NK-92 treated with Interleukin-12 subunit alpha and Interleukin-12 subunit beta, amount 100 ng/mL, for 24 hours (cell line): ENCODE data around the gene GRAMD1B.

Experiments used
- DNase-seq: peaks from one replicate; lab custom pipeline; 2025; lab: John Stamatoyannopoulos, UW

GRAMD1B gene

DNA sequence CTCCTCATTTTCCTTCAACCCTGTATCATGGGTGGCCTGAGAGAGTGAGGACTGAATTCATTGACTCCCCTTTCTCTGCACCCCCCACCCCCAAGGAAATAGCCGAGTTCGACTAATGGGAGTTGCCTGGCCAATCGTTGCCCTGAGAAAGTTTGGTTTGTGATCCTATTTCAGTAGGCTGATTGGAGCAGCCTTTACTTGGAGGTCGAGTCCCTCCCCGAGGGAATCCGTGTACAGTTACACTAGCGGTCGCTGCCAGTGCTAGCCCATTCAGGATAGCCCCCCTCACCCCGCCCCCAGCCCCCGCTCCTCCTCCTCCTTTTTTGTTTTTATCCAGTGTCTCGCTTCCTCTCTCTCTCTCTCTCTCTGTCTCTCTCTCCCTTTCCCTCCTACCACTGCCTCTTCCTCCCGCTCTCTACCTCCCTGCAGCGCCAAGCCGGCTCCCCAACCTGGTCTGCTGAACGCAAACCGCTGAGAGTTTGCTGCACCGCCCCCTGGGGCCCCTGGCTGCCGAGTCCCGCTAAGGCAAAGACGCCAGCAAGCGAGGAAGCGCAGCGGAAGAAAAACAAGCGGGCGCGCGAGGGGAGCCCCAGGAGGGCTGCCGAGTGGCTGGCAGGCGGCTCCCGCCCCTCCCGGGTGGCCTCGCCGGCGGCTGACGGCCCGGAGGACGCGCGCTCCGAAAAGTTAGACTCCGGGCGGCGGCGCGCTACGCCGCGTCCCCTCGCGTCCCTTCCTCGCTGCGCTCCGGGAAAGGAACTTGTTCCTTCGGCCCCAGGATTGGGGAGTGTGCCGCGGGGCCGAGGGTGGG lies at the start of gene GRAMD1B:
Gene GRAMD1B (plus strand): TSS at position 357 of the 808 bp plus-strand sequence. CDS start 524 bp downstream, outside the sequence.
- no peak for DNase-seq

DNA sequence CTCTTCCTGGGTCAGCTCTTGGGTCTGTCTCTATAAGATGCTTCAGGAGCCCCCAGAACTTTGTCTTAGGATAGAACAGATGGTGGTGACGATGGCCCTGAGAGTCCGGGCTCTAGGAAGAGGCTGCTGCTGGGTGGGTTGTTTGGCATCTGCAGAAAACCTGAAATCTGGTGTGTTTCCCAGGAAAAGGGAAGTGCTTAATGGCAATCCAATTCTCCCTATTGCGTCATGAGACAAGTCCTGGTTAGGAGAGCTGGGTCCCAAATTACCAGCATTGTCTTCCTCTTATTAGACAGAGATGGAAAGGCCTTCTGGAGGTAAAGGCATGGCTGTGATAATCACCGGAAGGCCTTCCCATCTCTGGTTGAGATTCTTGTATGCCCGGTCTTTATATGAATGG lies 48.9 kb upstream of the GRAMD1B start:
- DNase-seq = no peak

DNA sequence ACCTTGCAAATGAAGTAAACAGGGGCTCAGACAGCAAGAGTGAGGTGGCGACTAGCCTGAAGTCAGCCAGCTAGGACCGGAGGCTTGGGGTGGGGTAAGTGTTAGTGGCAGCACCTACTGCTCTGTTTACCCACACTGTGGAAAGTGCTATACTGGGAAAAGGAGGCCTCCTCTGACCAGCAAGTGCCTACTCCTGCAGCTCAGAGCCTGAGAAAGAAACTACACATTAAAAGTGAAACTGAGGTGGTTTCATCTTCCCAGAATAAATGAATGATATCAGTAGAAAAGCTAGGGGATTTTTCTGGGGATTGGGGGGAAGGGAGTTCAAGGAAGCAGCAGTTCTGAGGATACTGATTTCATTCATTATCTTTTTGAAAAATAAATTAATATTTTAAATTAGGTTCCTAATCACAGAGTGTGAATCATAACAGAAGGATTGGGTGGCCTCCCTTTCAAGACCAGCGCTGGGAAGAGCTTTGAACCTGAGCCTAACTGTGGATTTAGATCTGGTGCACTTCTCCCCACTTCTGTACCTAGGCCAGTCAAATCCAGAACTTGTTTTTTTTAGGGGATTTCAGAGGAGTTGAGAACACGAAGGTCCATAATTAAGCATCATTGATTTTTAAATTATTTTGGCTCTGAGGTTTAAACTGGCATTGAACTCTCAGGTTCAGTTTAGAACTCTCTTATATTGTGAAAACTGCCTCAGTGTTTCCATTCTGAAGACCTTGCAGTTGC lies 48.1 kb upstream of the GRAMD1B start:
- DNase-seq = no peak

DNA sequence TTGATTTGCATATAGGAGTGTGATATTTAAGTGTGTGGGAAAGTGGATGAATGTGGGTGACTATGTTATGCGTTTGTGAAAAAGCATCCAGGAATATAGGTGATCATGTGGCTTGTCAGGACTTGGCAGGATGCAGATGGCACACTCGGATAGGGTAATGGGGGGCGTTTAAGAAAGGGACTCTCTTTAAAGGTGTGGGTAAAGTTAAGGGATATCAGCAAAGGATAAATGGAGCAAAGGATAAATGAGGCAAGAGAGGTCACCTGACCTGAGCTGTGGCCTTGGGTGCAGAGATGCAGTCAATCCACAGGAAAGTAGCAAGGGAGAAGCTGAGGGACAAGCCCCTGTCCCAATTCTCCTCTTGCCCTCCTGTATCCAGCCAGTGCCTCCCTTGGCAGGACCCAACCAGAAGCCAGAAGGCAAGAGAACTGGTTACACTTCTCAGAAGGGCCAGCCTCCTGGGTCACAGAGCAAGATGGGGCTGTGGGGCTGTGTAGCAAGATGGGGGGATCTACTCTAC lies 47.5 kb upstream of the GRAMD1B start:
- DNase-seq = no peak

DNA sequence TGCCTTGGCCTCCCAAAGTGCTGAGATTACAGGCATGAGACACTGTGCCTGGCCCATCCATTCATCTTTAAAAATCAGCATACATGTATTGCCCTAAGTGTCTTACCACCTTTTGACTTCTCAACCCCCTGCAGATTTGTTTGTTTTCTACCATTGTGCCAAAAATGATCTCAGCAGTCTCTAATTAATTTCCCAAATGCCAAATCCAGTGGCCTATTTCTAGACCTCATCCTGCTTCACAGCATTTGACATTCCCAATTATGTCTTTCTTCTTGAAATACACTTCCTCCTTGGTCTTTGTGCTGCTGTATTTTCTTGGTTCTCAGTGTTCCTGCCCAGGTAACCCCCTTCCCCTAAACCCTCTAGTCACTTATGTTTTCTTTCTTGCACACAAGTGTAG lies 46.0 kb upstream of the GRAMD1B start:
- DNase-seq = no peak

DNA sequence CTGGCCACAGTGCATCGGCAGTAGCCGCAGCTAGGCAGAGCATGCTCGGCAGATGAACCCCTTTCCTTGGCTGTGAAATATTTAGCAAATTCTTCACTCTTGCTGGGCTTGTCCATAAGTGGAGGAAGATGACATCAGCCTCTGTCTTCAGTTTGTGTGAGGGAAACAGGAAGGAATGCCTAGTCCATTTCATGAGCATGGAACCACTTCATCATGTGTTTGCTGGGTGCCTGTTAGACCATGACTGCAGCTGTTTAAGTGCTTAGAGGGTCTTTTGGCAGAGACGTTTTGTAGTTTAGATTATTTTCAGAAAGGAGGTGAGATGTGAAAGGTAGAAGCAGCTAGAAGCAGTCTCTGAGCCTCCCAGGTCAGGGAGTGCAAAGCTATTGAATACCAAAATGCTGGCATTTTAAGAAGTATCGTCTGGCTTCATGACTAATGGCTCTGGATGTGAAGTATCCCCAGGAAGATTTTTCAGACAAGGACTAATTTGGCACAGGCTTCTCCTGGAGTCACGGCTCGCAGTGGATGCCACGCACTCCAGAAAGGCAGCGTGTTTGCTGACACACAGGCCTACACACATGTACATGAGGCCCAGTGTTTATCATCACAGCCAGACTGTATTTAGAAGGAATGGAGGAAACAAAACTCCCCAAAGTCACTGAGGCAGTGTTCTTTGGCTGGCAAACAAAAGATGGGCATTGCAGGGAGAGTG lies 43.1 kb upstream of the GRAMD1B start:
- no peak for DNase-seq

DNA sequence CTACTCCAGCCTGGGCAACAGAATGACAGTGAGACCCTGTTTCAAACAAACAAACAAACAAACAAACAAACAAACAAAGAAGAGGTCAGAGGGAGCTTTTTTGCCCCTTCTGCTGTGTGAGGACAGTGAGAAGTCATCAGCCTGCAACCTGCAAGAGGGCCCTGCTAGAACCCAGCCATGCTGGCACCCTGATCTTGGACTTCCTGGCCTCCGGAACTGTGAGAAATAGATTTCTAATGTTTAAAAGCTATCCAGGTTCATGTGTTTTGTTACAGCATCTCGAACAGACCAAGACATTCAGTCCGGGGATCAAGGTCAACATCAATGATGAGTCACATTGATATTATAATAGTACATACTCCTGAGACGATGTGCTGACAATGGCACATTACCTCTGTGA lies 41.4 kb upstream of the GRAMD1B start:
- DNase-seq = no peak

DNA sequence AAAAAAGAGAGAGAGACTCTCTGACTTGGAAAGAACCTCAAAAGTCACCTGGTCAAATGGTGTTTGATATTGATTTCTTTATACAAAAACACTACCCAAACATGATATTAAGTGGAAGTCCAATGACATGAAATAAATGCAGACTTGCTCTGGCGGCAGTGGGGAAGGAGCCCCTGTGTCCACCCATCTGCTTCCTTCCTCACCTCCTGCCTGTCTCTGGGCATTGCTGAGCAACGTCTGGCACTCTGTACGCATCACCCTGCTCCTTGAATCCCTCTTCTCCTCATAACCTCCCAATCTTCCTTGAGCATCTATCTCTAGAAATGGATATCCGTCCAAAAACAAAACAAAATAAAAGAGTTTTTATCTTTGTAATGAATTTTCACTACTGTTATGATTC lies 39.9 kb upstream of the GRAMD1B start:
- DNase-seq = no peak

DNA sequence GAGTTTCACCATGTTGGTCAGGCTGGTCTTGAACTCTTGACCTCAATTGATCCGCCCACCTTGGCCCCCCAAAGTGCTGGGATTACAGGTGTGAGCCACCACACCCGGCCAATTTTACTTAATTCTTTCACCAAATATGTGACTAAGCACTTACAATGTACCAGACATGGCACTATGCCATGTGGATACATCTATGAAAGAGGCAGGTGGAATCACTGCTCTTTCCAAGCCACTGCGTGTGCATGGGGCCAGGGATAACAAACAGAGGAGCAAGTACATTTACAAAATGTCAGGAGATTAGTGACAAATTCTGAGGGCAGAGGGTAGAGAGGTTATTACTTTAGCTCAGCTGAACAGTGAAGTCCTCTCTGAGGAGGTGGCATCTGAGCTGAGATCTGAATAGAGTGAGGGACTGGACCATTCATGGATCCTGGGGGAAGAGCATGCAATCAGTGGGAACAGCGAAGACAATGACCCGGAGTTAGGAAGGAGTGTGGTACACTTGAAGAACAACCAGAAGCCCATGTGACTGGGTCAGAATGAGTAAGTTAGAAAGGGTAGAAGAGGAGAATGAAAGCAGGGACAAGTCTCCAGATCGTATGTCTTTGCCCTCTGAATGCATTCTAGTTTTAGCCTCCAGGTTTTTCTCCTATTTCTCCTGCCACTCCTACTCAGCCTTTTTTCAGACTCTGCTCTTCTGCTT lies 38.3 kb upstream of the GRAMD1B start:
- no peak for DNase-seq

DNA sequence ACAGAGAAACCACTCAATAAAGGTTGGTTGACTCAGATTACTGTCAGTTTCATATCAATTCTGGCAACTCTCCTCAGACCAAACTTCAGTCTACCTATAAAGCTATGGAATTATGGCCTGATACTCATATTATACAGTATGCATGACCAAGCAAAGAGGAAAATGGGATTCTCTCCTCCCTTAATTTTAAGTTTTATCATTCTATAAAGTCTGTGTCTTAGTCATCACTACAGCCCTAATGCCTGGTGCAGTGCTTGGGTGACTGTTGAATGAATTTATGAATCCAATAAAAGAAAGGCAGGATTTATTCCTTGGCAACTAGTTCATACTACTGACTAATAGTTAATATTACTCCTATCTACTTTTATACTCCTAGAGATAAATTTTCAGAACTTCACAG lies 37.6 kb upstream of the GRAMD1B start:
- DNase-seq = no peak

DNA sequence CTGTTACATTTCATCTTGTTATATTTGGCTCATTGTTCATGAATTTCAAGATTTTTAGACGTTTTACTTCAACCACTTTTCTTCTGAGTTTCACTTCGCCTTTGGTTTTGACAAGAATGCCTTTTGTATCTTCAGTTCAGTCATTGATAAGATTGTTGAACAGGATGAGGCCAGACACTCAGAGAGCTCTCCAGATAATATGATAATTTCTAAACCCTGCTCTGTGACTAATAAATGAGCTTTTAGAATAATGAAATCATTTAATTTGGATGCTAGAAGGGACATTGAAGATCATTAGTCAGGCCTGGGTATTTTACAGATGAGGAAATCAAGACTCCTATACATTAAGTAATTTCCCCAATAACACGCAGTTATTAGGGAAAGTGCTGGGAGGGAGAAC lies 37.2 kb upstream of the GRAMD1B start:
- DNase-seq = no peak

DNA sequence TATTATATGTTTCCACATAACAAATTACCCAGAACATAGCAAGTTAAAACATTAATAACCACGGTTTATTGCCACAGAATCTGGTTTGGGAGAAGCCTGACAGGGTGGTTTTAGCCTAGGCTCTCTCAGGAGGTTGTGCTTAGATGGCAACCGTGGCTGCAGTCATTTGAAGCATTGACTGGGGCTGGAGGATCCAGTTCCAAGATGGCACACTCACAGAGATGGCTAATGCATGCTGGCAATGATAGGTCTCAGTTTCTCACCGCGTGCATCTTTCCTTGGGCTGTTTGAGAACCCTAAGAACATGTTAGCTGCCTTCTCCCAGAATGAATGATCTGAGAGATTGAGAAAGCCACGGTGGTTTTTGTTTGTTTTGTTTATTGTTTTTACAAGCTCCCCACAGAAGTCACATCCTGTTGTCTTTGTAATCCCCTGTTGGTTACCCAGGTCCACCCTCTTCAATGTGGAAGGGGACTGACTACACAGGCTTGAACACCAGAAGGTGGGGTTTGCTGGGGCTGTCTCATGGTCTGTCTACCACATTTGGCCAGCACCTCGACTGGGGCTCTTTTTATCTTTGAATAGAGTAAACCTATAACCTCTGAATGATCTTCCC lies 36.6 kb upstream of the GRAMD1B start:
- no peak for DNase-seq

DNA sequence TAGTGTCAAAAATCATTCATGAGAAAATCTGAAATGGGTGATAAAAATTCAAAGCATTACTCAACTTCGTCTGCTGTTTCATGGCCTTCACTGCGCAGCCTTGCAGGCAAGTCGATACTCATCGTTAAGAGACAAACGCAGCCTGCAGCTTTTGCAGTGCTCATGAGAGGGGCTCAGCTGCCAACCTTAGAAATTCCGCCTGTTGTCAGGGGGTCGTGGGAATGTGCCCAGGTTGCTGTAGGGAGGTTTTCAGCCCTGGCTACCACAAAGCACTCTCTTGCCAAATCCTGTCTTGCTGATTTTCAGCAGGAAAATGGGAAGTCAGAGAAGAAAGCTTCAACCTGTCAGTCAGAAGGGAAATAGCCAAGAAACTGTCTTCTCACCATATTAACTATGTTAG lies 25.4 kb upstream of the GRAMD1B start:
- DNase-seq = no peak

DNA sequence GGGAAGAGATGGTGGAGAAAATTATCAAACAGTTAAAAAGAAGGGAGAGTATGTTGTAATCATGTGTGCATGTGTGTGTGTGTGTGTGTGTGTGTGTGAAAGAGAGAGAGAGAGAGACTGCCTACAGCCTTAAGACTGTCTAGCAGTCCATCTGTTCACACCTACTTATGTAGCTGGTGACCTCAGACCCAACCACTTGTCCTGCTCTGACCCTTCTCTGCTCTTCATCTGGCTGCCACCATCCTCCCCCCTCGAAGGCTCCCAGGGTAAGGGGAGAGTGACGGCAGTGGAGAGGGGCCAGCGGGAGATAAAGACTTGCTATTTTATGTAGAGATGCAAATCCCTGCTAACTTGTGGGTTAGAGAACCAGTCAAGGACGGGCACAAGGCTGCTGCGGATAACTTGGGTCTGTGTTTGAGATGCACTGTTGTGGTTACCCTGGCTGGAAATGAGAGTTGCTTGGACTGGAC lies 24.9 kb upstream of the GRAMD1B start:
- no peak for DNase-seq

DNA sequence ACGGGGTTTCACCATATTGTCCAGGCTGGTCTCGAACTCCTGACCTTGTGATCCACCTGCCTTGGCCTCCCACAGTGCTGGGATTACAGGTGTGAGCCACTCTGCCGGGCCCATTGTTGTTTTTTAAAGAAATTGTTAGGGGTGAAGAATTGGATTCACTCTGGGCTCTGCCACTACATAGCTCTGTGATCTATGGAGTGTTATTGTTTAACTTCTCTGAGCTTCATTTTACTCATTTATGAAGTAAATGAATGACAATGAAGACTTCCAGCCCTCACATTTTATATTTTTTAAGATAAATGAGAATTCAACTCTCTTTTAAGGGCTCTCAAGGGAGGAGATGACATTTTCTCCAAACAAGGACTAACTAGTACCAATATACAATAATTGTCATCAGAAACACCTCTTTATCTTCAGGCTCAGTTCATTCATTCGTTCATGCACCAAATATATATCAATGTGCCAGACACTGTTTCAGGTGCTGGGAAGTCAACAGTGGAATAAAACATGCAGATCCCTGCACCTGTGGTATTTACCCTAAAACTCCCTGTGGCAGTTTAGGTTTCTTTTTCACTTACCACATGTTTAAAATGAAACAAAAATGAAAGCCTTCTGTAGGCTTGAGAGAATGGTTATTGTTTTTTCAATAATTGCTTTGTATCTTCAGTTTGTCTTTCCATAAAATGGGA lies 23.5 kb upstream of the GRAMD1B start:
- DNase-seq = no peak

DNA sequence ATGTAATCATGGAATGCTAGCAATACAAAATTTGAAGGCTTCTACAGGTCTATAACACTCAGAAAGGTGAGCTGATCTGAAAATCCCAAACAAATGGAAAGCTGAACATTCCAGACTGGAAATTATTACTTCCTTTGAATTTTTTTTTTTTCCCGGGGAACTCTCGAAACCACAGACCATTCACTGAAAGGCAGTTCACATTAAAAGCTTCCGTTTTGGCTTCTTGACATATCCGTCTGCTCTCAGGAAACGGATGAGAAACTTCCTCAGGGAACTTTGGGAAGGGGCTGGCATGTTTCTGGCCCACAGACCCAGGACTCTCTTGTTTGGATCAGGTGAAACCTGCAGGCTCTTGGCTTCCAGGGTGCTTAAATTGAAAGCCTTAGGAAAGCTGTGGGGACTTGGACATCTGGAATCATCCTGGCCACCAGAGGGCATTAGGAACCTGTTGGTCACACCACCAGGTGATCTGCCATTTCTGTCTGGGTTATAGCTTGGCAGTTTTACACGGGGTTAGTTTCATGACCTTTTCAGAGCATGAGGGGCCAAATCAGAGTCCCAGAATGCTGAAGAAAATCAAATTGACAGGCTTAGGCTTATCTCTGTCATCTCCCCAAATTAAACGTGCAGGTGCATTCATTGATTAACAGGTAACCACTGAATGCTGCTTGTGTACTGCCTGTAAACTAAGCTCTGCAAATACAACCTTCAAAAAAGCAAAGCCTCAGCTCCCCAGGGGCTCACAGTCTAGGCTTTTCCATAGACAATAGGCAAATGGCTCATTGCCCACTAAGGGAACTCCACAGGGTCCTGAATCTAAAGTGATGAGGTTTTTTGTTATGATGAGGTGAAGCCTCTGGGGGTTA lies 22.7 kb upstream of the GRAMD1B start:
- DNase-seq = no peak

DNA sequence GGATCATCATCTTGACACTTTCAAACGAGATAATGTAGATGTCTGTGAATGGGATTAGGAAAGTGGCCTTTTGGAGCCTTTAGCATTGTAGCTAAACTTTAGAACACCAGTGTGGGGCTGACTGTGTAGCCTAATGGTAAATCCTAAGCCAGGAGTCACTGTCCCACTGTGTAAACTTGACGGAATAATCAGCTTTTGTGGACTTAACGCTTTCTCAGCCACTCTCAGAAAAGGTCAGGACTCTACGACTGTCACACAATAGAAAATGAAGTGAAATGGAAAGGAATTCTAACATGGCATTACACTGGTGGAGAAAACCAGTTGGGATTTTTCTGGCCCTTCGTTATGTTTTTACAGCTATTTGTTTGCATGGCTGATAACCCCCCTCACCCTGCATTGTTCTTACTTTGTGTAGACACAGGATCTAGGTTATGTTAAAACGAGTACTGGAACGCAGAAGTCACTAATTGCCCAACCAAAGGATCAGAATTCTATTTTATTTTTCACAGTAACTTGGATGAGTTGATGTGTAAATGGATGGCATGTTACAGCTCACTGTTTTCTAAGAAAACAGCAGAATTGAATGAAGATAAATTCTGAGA lies 22.0 kb upstream of the GRAMD1B start:
- no peak for DNase-seq

DNA sequence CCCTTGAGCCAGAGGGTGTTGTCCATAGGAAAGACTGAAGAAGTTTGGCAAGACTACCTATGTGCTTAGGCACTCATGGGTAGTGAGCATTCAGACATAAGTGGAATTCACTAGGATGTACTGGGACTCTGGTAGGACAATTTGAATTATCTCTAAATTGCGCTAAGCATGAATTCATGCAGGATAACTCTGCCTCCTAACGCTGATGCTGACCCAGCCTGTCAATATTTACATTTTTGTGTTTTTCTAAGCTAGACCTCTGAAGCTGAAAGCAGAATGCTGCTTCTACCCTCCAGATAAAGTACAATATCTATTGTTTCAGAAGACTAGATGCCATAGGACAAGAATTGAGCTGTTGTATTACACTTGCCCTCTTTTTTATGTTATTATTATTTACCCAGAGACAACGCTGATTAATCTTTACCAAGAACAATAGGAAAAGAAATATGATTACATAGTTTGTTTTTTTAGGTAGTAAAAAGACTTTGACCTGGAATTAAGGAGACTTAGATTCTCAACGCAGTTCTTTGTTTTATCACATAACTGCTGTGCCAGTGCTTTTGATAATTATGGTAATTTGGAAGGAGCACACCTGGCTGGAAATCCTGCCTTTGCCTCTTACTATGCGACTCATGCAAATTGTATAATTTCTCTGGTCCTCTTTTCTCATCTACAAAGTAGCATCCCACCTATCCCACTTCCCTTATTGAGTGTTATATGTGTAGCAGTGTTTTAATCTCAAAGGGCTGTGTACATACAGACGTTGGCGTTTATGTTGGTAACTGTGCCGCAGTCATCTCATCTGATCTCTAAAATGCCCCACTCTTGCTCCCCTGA lies 21.2 kb upstream of the GRAMD1B start:
- no peak for DNase-seq
